ENCODE measurements around the gene UBR1.
"Not testable (repeated sequence)": the region's sequence is repeated elsewhere in the genome, so short reads cannot be mapped to it uniquely, and the experiment has no call there.

Gene UBR1

DNA sequence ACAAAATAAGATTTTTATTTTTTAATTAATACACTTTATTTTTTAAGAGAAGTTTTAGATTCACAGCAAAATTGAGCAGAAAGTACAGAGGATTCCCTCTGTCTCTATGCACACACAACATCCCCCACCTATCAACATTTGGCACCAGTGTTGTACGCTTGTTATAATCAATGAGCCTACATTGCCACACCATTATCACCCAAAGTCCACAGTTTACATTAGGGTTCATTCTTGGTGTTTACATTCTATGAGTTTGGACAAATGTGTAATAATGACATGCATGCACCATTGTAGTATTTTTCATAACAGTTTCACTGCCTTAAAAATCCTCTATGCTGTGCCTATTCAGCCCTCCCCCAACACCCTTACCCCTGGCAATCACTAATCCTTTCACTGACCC, 134.0 kb downstream of the UBR1 start:
- DNase-seq (no peak), ATAC-seq (no peak)

DNA sequence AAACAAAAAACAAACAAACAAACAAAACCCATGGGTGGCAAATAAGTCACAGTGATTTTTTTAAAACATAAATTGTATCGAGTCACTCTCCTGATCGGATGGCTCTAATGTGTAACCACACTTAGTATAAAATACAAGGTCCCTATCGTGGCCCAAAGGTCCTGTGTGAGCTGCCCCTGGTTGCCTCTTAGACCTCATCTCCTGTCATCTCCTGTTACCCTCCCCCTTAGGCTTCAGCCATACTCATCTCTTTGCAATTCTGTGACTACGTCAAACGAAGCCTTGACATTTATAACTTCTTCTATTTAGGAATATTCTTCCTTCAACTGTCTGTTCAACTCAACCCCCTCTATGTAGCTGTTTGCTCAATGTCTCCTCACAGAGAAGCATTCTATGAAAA, 141.4 kb downstream of the UBR1 start:
- no peak for ATAC-seq
- DNase-seq, result no peak

- ATAC-seq (no peak), DNase-seq (no peak)
Observed at GRCh38 chr15:42955518-42955917, 150.3 kb downstream of the UBR1 start.

DNA sequence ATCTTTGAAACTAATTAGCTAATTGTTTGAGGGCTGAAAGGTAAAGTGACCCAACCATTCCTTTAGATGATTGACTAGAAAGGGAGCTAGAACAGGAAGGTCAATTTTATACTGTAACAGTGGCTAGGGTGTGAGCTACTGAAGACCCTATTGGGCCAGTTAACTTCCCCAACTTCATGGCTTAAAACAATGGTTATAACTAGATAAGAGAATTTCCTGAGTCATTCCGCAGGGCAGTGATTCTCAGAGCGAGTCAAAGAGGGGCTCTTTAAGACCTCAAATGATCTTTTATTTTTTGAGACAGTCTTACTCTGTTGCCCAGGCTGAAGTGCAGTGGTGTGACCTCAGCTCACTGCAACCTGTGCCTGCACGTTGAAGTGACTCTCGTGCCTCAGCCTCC, 151.5 kb downstream of the UBR1 start:
- DNase-seq (no peak), ATAC-seq (no peak)

DNA sequence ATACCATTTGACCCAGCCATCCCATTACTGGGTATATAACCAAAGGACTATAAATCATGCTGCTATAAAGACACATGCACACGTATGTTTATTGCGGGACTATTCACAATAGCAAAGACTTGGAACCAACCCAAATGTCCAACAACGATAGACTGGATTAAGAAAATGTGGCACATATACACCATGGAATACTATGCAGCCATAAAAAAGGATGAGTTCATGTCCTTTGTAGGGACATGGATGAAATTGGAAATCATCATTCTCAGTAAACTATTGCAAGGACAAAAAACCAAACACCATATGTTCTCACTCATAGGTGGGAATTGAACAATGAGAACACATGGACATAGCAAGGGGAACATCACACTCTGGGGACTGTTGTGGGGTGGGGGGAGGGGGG, 156.9 kb downstream of the UBR1 start:
- not testable (repeated sequence) for ATAC-seq, DNase-seq

DNA sequence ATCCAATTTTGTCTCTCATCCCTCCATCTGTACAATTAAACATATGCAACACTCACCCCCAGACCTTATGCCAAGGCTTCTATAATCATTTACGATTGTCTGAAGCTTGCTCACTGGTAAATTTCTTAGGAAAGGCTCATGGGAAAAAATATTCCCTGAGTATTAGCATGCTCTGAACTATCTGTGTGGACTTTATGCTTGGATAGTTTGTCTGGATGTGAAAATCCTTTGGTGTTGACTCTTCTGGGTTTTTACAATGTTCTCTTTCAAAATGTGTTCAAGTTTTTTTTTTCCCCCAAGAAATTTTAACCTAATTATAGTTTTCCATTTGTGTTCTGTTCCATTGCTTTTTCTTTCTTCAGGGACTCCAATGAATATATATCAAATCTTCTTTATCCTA, 165.3 kb downstream of the UBR1 start:
- ATAC-seq (no peak), DNase-seq (no peak)

- DNase-seq (no peak), ATAC-seq (no peak)
Observed at GRCh38 chr15:42939841-42940240, 166.0 kb downstream of the UBR1 start.

DNA sequence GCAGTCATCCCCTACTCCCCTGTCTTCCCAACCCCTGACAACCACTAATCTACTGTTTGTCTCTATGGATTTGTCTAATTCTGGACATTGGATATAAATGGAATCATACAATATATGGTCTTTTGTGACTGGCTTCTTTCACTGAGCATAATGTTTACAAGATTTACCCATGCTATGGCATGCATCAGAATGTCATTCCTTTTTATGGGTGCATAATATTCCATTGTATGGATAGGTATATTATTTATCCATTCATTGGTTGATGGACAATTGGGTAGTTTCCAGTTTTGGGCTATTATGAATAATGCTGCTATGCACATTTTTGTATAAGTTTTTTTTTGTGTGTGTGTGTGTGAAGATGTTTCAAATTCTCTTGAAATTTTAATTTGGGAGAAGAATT, 168.7 kb downstream of the UBR1 start:
- ATAC-seq, result no peak
- DNase-seq, result no peak

GRCh38 chr15:42933886-42934667, 171.8 kb downstream of the UBR1 start:
- DNase-seq (no peak), ATAC-seq (no peak)

DNA sequence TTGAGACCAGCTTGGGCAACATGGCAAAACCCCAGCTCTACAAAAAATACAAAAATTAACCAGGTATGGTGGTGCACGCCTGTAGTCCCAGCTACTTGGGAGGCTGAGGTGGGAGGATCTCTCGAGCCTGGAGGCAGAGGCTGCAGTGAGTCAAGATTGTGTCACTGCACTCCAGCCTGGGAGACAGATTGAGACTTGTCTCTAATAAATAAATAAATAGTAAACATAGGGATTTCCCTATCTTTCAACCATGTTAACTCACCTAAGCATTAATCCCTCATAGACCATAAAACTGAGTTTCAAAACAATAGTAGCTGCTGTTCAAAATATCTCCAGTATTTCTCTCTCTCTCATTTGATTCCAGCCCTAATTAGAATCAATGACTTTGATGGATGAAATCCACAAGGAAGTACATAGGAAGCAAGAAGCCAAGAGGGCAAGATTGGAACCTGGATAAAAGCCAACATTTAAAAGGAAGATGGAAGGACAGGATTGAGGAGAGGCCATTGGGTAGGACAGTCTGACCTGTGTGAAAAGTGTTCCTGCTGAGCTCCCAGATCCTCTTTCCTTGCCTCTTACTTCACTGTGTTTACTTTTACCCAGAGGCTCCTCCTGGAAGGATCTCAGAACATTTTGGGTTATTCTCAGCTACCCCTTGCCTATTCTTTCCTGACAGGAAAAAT, 172.9 kb downstream of the UBR1 start:
- ATAC-seq, result no peak
- no peak for DNase-seq

DNA sequence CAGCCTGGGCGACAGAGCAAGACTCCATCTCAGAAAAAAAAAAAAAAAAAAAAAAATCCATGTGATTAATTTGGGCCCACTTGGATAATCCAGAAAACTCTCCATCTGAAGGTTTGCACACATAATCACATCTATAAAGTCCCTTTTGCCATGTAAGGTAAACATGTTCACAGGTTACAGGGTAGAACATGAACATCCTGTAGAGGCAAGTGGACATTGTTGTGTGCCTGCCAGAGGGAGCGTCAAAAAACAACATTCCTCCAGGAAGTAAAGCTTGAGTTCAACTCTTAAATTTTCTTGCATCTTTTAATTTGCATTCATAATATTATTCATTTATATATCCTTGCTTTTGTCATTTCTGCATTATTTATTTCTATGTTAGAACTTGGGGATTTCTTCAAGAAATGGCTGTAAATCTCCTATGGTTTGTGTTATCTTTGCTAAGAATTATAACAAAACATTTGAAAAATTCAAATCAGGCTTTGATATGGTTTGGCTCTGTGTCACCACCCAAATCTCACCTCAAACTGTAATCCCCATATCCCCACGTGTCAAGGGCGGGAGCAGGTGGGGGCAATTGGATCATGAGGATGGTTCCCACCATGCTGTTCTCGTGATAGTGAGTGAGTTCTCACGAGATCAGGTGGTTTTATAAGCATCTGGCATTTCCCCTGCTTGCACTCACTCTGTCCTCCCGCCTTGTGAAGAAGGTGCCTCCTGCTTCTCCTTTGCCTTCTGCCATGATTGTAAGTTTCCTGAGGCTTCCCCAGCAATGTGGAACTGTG, 173.9 kb downstream of the UBR1 start:
- DNase-seq, result no peak
- ATAC-seq, result no peak

DNA sequence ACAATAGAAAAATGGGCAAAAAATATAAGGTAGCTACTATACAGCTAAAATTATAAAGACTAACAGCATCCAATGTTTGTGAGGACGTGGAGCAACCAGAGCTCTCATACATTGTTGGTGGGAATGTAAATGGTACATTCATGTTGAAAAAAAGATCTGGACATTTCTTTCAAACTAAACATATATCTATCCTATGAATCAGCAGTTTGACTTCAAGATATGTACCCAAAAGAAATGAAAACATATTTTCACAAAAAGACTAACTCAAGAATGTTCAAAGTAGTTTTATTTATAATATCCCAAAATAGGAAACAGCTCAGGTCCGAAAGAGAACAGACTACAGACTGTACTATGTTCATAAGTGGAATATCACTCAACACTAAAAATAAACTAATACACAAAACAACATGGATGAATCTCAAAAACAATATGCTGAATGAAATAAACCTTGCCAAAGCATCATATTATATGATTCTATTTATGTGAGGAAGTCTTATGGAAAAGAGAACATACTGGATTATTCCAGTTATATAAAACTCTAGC, 176.5 kb downstream of the UBR1 start:
- ATAC-seq (no peak), DNase-seq (no peak)

DNA sequence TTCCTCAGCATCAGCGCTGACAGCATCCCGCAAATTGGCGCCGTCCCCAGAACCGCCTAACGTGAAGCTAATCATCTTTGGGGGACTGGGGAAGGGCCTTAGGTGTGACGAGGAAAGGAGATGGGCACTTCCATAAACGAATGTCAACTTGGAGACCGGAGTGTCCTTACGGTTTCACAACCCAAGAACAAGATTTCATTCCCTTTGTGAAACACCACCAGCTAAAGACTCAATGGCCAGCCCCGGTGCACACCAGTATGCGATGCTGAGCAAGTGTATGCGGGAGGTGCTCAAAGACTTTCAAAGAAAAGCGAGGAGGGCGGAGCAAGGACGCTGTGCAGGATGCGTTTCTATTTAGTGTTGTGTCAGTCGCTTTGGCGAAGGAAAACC, 184.5 kb downstream of the UBR1 start:
- DNase-seq, result peak; percentile 52
- no peak for ATAC-seq

DNA sequence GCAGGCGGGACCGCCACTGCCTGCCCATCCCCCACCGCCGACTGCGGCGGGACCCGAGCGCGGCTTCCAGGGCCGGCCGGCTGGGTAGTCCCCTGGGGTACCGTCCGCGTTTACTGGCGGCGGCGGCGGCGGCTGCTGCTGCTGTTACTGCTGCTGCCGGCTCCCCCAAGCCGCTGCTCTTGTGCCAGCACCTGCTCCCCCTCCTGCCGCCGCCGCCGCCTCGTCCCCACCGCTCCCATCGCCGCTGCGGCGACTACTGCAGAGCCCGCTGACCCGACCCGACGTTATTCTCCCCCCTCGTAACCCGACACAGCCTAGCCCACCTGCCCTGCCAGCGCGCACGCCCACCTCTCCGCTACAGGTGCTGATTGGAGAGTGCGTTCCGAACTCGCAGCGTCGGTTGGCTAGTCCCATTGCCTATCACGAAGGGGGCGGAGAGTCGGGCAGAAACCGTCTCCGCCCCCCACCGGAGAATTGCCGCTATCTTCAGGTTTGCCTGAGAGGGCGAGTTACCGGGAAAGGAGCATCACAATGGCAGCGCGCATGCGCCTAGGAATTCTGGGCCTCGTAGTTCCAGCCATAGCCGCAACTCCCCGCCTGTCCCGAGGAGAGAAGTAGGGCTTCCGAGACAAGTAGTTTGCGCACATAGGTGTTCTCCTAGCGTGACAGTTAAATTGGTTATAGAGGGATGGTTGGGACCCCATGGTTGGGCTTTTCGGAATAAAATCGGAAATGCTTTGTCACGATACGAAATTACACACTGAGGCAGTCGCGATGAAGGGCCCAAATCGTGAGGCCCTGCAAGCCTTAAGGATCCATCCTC, 185.1 kb downstream of the UBR1 start, which contains the start of gene TTBK2:
Gene TTBK2, minus strand, starts transcription at position 260 of the 823 bp plus-strand sequence. CDS start 42,161 bp downstream, outside the sequence.
- peak; percentile 97 for ATAC-seq
- peak; percentile 97 for DNase-seq

DNA sequence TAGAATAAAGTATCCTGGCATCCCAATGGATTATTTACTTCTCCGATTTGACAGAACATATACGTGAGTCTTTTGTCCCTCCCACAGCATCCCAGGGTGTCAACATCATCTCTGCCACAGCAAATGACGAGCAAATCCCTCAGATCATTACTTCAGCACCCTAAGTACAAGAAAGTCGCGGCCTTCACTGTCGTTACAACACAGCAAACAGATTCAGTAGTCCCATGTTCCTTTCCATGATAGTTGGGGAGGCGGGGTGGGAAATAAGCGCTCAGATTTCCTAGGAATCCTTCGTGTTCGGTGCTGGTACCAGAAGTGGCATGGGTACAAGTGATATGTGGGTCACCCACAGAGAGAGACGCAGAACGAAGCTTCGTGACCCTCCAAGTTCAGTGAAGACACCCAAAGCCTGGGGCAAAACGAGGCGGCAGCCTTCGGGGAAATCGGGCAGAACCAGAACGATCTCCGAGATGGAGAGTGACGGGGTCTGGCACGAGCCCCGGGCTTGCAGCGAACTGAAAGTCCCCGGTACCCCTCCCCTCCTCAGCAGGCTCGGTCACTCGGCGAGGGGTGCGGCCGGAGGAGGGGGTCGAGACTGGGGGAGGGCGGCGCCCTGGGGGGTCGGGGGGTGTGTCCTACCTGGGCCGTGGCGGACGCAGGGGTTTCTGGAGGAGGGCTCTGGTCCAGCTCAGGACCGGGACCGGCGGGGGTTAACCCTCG, 185.9 kb downstream of the UBR1 start:
- peak; percentile 53 for DNase-seq
- no peak for ATAC-seq

- DNase-seq (no peak), ATAC-seq (no peak)
Observed at GRCh38 chr15:42919308-42919707, 186.5 kb downstream of the UBR1 start.

GRCh38 chr15:42918047-42918446, 187.8 kb downstream of the UBR1 start:
- ATAC-seq (no peak), DNase-seq (no peak)

DNA sequence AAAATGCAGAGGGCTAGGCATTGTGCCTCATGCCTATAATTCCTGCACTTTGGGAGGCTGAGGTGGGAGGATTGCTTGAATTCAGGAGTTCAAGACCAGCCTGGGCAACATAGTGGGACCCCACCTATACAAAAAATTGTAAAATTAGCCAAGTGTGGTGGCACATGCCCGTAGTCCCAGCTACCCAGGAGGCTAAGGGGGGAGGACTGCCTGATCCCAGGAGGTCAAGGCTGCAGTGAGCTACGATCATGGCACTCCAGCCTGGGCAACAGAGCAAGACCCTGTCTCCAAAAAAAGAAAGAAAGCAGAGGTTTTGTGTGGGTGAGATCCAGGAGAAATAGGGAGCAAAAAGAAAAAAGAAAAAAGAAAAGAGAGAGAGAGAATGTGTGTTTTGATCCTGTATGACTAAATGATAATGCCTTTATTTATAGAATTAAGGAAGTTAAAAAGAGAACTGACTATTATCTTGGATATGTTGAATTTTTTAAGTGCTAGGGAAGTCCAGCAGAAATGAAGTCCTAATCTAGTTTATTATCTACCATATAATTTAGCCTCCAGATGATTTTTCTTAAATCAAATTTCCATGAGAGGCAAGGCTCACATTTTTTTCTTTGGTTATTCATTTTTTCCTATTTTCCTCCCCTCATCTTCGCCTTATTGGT, 190.1 kb downstream of the UBR1 start:
- no peak for DNase-seq
- no peak for ATAC-seq

DNA sequence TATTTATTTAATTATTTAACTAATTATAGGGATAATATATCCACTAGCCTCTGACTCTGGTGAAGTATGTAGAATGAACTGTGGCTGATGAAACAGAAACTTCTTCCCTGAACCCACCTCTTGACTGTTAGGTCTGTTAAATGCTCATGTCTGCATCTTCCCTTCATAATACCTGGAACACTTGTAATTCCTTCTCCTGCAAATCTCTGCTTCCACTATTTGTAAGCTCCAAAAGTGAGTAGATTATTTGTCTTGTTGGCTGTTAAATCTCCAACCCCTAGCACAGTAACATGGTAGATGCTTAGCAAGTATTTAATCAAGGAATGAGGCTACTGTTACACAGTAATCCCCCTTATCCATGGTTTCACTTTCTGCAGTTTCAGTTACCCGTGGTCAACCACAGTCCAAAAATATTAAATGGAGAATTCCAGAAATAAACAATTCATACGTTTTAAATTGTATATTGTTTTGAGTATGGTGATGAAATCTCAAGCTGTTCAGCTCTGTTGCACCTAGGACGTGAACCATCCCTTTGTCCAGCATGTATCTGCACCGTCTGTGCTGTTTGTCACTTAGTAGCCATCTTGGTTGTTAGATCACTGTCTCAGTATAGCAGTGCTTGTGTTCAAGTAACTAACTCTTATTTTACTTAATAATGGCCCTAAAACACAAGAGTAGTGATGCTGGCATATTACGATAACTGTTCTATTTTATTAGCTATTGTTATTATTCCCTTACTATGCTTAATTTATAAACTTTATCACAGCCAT, 190.9 kb downstream of the UBR1 start:
- no peak for DNase-seq
- ATAC-seq, result no peak
